MG63 (cell line): ENCODE measurements around the gene CHMP6. TPM values are rescaled to one million over a fixed set of nuclear protein-coding genes. Genes with fewer than 3 reads are reported as not detected.
A peak's percentile ranks its signal among the peaks of the same experiment; 100 is the strongest.
"Not testable (repeated sequence)": the region's sequence is repeated elsewhere in the genome, so short reads cannot be mapped to it uniquely, and the experiment has no call there.

Experiments
- DNase-seq: peaks from one replicate; pipeline ENCODE4 v3.0.0-alpha.2; 2020
- H3K27me3 ChIP-seq: fragments of 250-450 bp; sonication (Bioruptor Pico); 2 replicates; pipeline ENCODE4 v1.5.1; 2020; ENCODE audit warnings: mild to moderate bottlenecking, moderate library complexity
- H3K36me3 ChIP-seq: fragments of 250-450 bp; sonication (Bioruptor Pico); 2 replicates; pipeline ENCODE4 v1.5.1; 2020; ENCODE audit warnings: mild to moderate bottlenecking, moderate library complexity
- H3K4me3 ChIP-seq: fragments of 250-450 bp; sonication (Bioruptor Pico); 2 replicates; pipeline ENCODE4 v1.5.1; 2020; ENCODE audit warnings: mild to moderate bottlenecking, moderate library complexity
- H3K9me3 ChIP-seq: fragments of 250-450 bp; sonication (Bioruptor Pico); 2 replicates; pipeline ENCODE4 v1.5.1; 2020; ENCODE audit warnings: mild to moderate bottlenecking, moderate library complexity
- total RNA-seq: library from RNA; depleted of rRNA; stranded (reverse); fragments of >200 nt; shearing (Covaris generic); gene quantifications from 2 replicates; pipeline ENCODE4 v1.2.3, GENCODE V29; 2014; ENCODE audit warnings: low replicate concordance

The CHMP6 gene
- total RNA-seq, 1 experiment from 2014 or later = 74.3 TPM

- Histone ChIP-seq H3K36me3 (no peaks in the 10 kb centered on the region; the same call in 1 of the 2 replicates), H3K4me3 (no peak overlapping the region), H3K27me3 (peaks cover 3% of the 10 kb centered on the region; the same call in 1 of the 2 replicates), H3K9me3 (peaks cover 17% of the 10 kb centered on the region)
- DNase-seq = no peak
Measured at GRCh38 chr17:81012574-81013447, 21.2 kb downstream of the CHMP6 start.

GRCh38 chr17:81013642-81014041 lies 22.0 kb downstream of the CHMP6 start:
- Histone ChIP-seq H3K36me3 (no peaks in the 10 kb centered on the region; the same call in 1 of the 2 replicates), H3K27me3 (no peaks in the 10 kb centered on the region; the same call in 1 of the 2 replicates), H3K4me3 (no peak overlapping the region), H3K9me3 (peaks cover 17% of the 10 kb centered on the region)
- DNase-seq = no peak

GRCh38 chr17:81015136-81015535 lies 23.5 kb downstream of the CHMP6 start:
- Histone ChIP-seq H3K9me3 (peaks cover 16% of the 10 kb centered on the region), H3K27me3 (no peaks in the 10 kb centered on the region; the same call in 1 of the 2 replicates), H3K4me3 (no peak overlapping the region), H3K36me3 (no peaks in the 10 kb centered on the region; the same call in 1 of the 2 replicates)
- DNase-seq = no peak

- Histone ChIP-seq H3K4me3 (no peak overlapping the region), H3K27me3 (no peaks in the 10 kb centered on the region; the same call in 1 of the 2 replicates), H3K9me3 (peaks cover 9% of the 10 kb centered on the region), H3K36me3 (no peaks in the 10 kb centered on the region; the same call in 1 of the 2 replicates)
- no peak for DNase-seq
Measured at GRCh38 chr17:81016575-81016974, 24.9 kb downstream of the CHMP6 start.

- H3K4me3 ChIP-seq, H3K36me3 ChIP-seq, H3K27me3 ChIP-seq, H3K9me3 ChIP-seq, DNase-seq: not testable (repeated sequence)
Measured at GRCh38 chr17:81017330-81017729, 25.7 kb downstream of the CHMP6 start.

- H3K4me3 ChIP-seq = no peak overlapping the region
- no peak for DNase-seq
- no peaks in the 10 kb centered on the region; the same call in 1 of the 2 replicates for H3K27me3 ChIP-seq
- peaks cover 6% of the 10 kb centered on the region for H3K9me3 ChIP-seq
- no peaks in the 10 kb centered on the region; the same call in 1 of the 2 replicates for H3K36me3 ChIP-seq
Measured at GRCh38 chr17:81018044-81018802, 26.6 kb downstream of the CHMP6 start.

- Histone ChIP-seq H3K27me3 (no peaks in the 10 kb centered on the region; the same call in 1 of the 2 replicates), H3K9me3 (peaks cover 6% of the 10 kb centered on the region), H3K36me3 (no peaks in the 10 kb centered on the region; the same call in 1 of the 2 replicates), H3K4me3 (no peak overlapping the region)
- DNase-seq = no peak
Measured at GRCh38 chr17:81019563-81020442, 28.2 kb downstream of the CHMP6 start.

GRCh38 chr17:81020443-81020766 lies 28.8 kb downstream of the CHMP6 start:
- H3K36me3 ChIP-seq = no peaks in the 10 kb centered on the region; the same call in 1 of the 2 replicates
- H3K27me3 ChIP-seq = no peaks in the 10 kb centered on the region; the same call in 1 of the 2 replicates
- DNase-seq = no peak
- peaks cover 6% of the 10 kb centered on the region for H3K9me3 ChIP-seq
- H3K4me3 ChIP-seq = no peak overlapping the region

GRCh38 chr17:81020767-81021497 lies 29.3 kb downstream of the CHMP6 start:
- Histone ChIP-seq H3K27me3 (no peaks in the 10 kb centered on the region; the same call in 1 of the 2 replicates), H3K9me3 (peaks cover 6% of the 10 kb centered on the region), H3K4me3 (0 out of 2 replicates have a peak overlapping the region, but pooled peaks have one; percentile 7), H3K36me3 (no peaks in the 10 kb centered on the region; the same call in 1 of the 2 replicates)
- DNase-seq = peak; percentile 96

- no peaks in the 10 kb centered on the region for H3K36me3 ChIP-seq
- H3K27me3 ChIP-seq = no peaks in the 10 kb centered on the region
- no peaks in the 10 kb centered on the region for H3K9me3 ChIP-seq
- no peak overlapping the region for H3K4me3 ChIP-seq
- no peak for DNase-seq
Measured at GRCh38 chr17:81021531-81022343, 30.1 kb downstream of the CHMP6 start.

- no peaks in the 10 kb centered on the region for H3K9me3 ChIP-seq
Measured at GRCh38 chr17:81022344-81022676, 30.7 kb downstream of the CHMP6 start.

GRCh38 chr17:81025065-81025740 lies 33.6 kb downstream of the CHMP6 start:
- no peaks in the 10 kb centered on the region for H3K27me3 ChIP-seq
- no peak for DNase-seq
- no peaks in the 10 kb centered on the region for H3K9me3 ChIP-seq
- H3K4me3 ChIP-seq = no peak overlapping the region
- no peaks in the 10 kb centered on the region for H3K36me3 ChIP-seq

More at GRCh38 chr17:81022344-81022676, 30.7 kb downstream of the CHMP6 start:
- DNase-seq = no peak
- Histone ChIP-seq H3K36me3 (no peaks in the 10 kb centered on the region), H3K4me3 (no peak overlapping the region), H3K27me3 (no peaks in the 10 kb centered on the region)

- Histone ChIP-seq H3K27me3 (no peaks in the 10 kb centered on the region), H3K9me3 (no peaks in the 10 kb centered on the region), H3K4me3 (no peak overlapping the region), H3K36me3 (no peaks in the 10 kb centered on the region)
- no peak for DNase-seq
Measured at GRCh38 chr17:81025741-81026129, 34.1 kb downstream of the CHMP6 start.

GRCh38 chr17:81026266-81027036 lies 34.8 kb downstream of the CHMP6 start:
- no peak overlapping the region for H3K4me3 ChIP-seq
- no peaks in the 10 kb centered on the region for H3K27me3 ChIP-seq
- no peaks in the 10 kb centered on the region for H3K36me3 ChIP-seq
- no peak for DNase-seq
- H3K9me3 ChIP-seq = no peaks in the 10 kb centered on the region
